NT2/D1 (cell line): ENCODE data around the gene CMTM1.

Experiments
- YY1 ChIP-seq: IDR thresholded peaks from 2 replicates; pipeline ENCODE4 v1.6.1; 2011; ENCODE audit not compliant: insufficient read length, insufficient read depth
- ZNF274 ChIP-seq: IDR thresholded peaks from 2 replicates; pipeline ENCODE4 v1.6.1; 2011; ENCODE audit warnings: mild to moderate bottlenecking, low read depth, low read length

DNA sequence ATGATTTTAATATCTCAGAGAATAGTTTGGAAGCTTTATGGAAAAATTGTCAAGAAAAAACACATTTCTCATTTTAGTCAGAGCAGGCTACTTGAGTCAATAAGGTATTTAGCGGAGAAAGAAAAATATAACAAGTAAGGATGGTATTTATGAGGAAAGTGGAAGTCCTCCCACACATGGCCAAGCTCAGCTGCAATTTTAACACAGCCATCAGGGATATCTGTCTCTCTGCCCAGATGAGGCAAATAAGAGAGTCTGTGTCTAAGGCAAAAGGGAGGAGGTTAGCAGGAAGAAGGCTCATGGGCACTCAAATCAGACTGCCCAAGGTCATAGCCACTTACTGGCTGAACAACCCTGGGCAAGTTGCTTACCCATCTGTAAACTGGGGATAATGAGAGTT lies 7.8 kb downstream of the CMTM1 start:
- TF ChIP-seq YY1 (no peak), ZNF274 (no peak)
